NCI-H1105 treated with DMSO at 0.1 percent for 48 hours (cell line): ENCODE measurements around the gene FAT2.
"Not testable (repeated sequence)": the region's sequence is repeated elsewhere in the genome, so short reads cannot be mapped to it uniquely, and the experiment has no call there.

ENCODE experiments used
- DNase-seq: peaks from one replicate; lab custom pipeline; 2025; lab: John Stamatoyannopoulos, UW

Gene FAT2

GRCh38 chr5:151581812-151582583, 9.1 kb downstream of the FAT2 start:
- DNase-seq, result no peak

GRCh38 chr5:151581347-151581746, 9.8 kb downstream of the FAT2 start:
- DNase-seq, result no peak

GRCh38 chr5:151580858-151581257, 10.3 kb downstream of the FAT2 start:
- no peak for DNase-seq

- DNase-seq, result no peak
Measured at GRCh38 chr5:151580239-151580638, 10.9 kb downstream of the FAT2 start.

GRCh38 chr5:151579146-151579545, 12.0 kb downstream of the FAT2 start:
- DNase-seq, result not testable (repeated sequence)

GRCh38 chr5:151578326-151579025, 12.7 kb downstream of the FAT2 start:
- DNase-seq, result no peak

GRCh38 chr5:151577566-151577965, 13.6 kb downstream of the FAT2 start:
- no peak for DNase-seq

- DNase-seq, result no peak
Measured at GRCh38 chr5:151574444-151574996, 16.6 kb downstream of the FAT2 start.

- DNase-seq, result no peak
Measured at GRCh38 chr5:151572657-151573368, 18.3 kb downstream of the FAT2 start.

GRCh38 chr5:151571270-151572173, 19.6 kb downstream of the FAT2 start:
- no peak for DNase-seq

GRCh38 chr5:151570512-151571269, 20.4 kb downstream of the FAT2 start:
- peak; percentile 9 for DNase-seq

GRCh38 chr5:151570058-151570457, 21.1 kb downstream of the FAT2 start:
- DNase-seq, result no peak

- DNase-seq, result no peak
Measured at GRCh38 chr5:151569132-151570046, 21.7 kb downstream of the FAT2 start.

GRCh38 chr5:151568036-151568435, 23.1 kb downstream of the FAT2 start:
- DNase-seq, result no peak

GRCh38 chr5:151565971-151566370, 25.2 kb downstream of the FAT2 start:
- DNase-seq, result no peak

- no peak for DNase-seq
Measured at GRCh38 chr5:151562019-151562707, 29.0 kb downstream of the FAT2 start.

GRCh38 chr5:151557951-151558350, 33.2 kb downstream of the FAT2 start:
- no peak for DNase-seq

GRCh38 chr5:151557466-151557865, 33.7 kb downstream of the FAT2 start:
- DNase-seq, result no peak

- DNase-seq, result no peak
Measured at GRCh38 chr5:151556806-151557205, 34.3 kb downstream of the FAT2 start.
